Suprapubic skin (tissue), 4 donors: Measurements from ENCODE around the gene CNTN3. TPM values are rescaled to one million over a fixed set of nuclear protein-coding genes. Genes with fewer than 3 reads are reported as not detected.

Source experiments
- DNase-seq, 2 donors: peaks; one replicate each; pipeline ENCODE4 v3.0.0-alpha.2; 2019; ENCODE audit warnings: low spot score in 2 of 2
- H3K27ac ChIP-seq: fragments of 200-600 bp; sonication (generic); one replicate; pipeline ENCODE4 v1.5.1; 2019
- H3K27me3 ChIP-seq: fragments of 200-600 bp; sonication (generic); one replicate; pipeline ENCODE4 v1.5.1; 2019
- H3K36me3 ChIP-seq: fragments of 200-600 bp; sonication (generic); one replicate; pipeline ENCODE4 v1.5.1; 2019
- H3K4me1 ChIP-seq: fragments of 200-600 bp; sonication (generic); one replicate; pipeline ENCODE4 v1.5.1; 2019
- H3K4me3 ChIP-seq: fragments of 200-600 bp; sonication (generic); one replicate; pipeline ENCODE4 v1.5.1; 2019; ENCODE audit warnings: mild to moderate bottlenecking
- H3K9me3 ChIP-seq: fragments of 200-600 bp; sonication (generic); one replicate; pipeline ENCODE4 v1.5.1; 2019
- CTCF ChIP-seq, 2 donors: fragments of 200-600 bp in 1 of 2; fragments of 450-650 bp in 1 of 2; sonication (generic) in 1 of 2; IDR thresholded peaks; one replicate each; pipeline ENCODE4 v1.5.1; 2016 to 2019; ENCODE audit warnings: antibody characterized with exemption in 2 of 2, mild to moderate bottlenecking in 1 of 2, moderate library complexity in 1 of 2
- EP300 ChIP-seq: sonication (generic); formaldehyde crosslinking; IDR thresholded peaks from one replicate; pipeline ENCODE4 v1.6.1; 2017; ENCODE audit warnings: antibody characterized with exemption
- POLR2A ChIP-seq, 2 donors: fragments of 450-650 bp; IDR thresholded peaks; one replicate each; pipeline ENCODE4 v1.6.1; 2017; ENCODE audit warnings: antibody characterized with exemption in 2 of 2, mild to moderate bottlenecking in 2 of 2, moderate library complexity in 2 of 2
- POLR2AphosphoS5 ChIP-seq, 3 donors: sonication (generic); formaldehyde crosslinking; IDR thresholded peaks; one replicate each; pipeline ENCODE4 v1.6.1; 2017; ENCODE audit warnings: antibody characterized with exemption in 3 of 3
- WGBS: methylation state at CpG from one replicate; pipeline ENCODE4 v1.1.5; 2018; 5-methylcytosine and 5-hydroxymethylcytosine counted together
- total RNA-seq, 4 donors: library from RNA; depleted of rRNA; stranded (reverse); fragments of >200 nt; gene quantifications; one replicate each; pipeline ENCODE4 v1.1.0, GENCODE V29; 2016

CNTN3 gene
- total RNA-seq, 4 donors from 2014 or later: 0.38 to 1.4 (median 0.65) TPM

GRCh38 chr3:74611206-74611605, 3.3 kb downstream of the CNTN3 start:
- no peaks in the 10 kb centered on the region for H3K9me3 ChIP-seq
- H3K4me1 ChIP-seq: peaks cover 3% of the 10 kb centered on the region
- no peak overlapping the region for H3K4me3 ChIP-seq
- no peaks in the 10 kb centered on the region for H3K36me3 ChIP-seq
- DNase-seq: no peak
- TF ChIP-seq CTCF (IDR thresholded peaks at IDR 0.05): no peak
- no peak for TF ChIP-seq POLR2A (IDR thresholded peaks at IDR 0.05)
- no peak for TF ChIP-seq EP300
- TF ChIP-seq POLR2AphosphoS5 (IDR thresholded peaks at IDR 0.05): no peak
- H3K27ac ChIP-seq: no peak overlapping the region
- H3K27me3 ChIP-seq: peaks cover 14% of the 10 kb centered on the region
- WGBS: 50% methylated on average over 1 of the region's 1 CpG

DNA sequence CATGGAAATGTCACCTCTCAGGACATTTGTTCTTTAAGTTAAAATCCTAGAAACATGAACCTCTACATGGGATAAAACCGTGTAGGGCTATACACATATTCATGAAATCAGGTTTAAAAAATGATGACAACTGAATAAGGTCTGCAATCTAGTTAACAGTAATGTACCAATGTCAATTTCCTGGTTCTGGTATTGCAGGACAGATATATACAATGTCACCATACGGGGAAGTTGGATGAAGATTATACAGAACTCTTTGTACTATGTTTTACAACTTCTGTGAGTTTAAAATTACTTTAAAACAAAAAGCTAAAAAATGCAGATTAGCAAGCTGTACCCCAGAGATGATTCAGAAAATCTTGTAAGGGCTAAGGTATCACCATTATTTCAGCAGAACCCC, 6.7 kb downstream of the CNTN3 start:
- no peaks in the 10 kb centered on the region for H3K9me3 ChIP-seq
- no peak overlapping the region for H3K4me3 ChIP-seq
- no peak for DNase-seq
- TF ChIP-seq CTCF (IDR thresholded peaks at IDR 0.05): no peak
- TF ChIP-seq POLR2A (IDR thresholded peaks at IDR 0.05): no peak
- TF ChIP-seq EP300: no peak
- no peak for TF ChIP-seq POLR2AphosphoS5 (IDR thresholded peaks at IDR 0.05)
- H3K27me3 ChIP-seq: no peaks in the 10 kb centered on the region
- 79% methylated on average over 2 of the region's 2 CpGs for WGBS
- no peak overlapping the region for H3K27ac ChIP-seq
- H3K36me3 ChIP-seq: no peaks in the 10 kb centered on the region
- no peaks in the 10 kb centered on the region for H3K4me1 ChIP-seq

- no peaks in the 10 kb centered on the region for H3K9me3 ChIP-seq
- 88% methylated on average over 7 of the region's 7 CpGs for WGBS
- TF ChIP-seq CTCF (IDR thresholded peaks at IDR 0.05) (no peak), POLR2A (IDR thresholded peaks at IDR 0.05) (no peak), POLR2AphosphoS5 (IDR thresholded peaks at IDR 0.05) (no peak), EP300 (no peak)
Measured at GRCh38 chr3:74606996-74607395, 7.5 kb downstream of the CNTN3 start.

DNA sequence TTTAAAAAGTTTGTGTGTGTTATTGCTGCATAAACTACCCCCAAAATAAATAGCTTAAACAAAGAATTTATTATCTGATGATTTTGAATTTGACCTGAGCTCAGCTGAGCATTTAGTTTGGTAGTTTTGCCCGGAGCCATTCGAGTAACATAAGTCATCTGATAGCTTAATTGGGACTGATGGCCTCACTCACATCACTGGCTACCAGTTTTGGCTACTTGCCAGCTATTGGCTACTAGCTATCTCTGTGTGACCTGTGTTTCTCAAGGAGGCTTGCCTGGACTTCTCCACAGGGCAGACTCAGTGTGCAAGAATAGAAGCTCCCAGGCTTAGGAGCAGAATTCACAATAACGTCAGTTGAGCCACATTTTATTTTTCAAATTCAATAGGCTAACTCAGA, 9.0 kb downstream of the CNTN3 start:
- 86% methylated on average over 3 of the region's 3 CpGs for WGBS
- H3K9me3 ChIP-seq: no peaks in the 10 kb centered on the region
- H3K36me3 ChIP-seq: no peaks in the 10 kb centered on the region
- no peaks in the 10 kb centered on the region for H3K27me3 ChIP-seq
- no peak for TF ChIP-seq CTCF (IDR thresholded peaks at IDR 0.05)
- no peak for TF ChIP-seq POLR2A (IDR thresholded peaks at IDR 0.05)
- no peak for TF ChIP-seq EP300
- no peak for TF ChIP-seq POLR2AphosphoS5 (IDR thresholded peaks at IDR 0.05)
- no peak overlapping the region for H3K4me3 ChIP-seq
- DNase-seq: no peak
- no peaks in the 10 kb centered on the region for H3K4me1 ChIP-seq
- no peak overlapping the region for H3K27ac ChIP-seq

More at GRCh38 chr3:74606996-74607395, 7.5 kb downstream of the CNTN3 start:
- H3K27ac ChIP-seq: no peak overlapping the region
- no peaks in the 10 kb centered on the region for H3K36me3 ChIP-seq
- no peaks in the 10 kb centered on the region for H3K4me1 ChIP-seq
- no peak for DNase-seq
- no peak overlapping the region for H3K4me3 ChIP-seq
- no peaks in the 10 kb centered on the region for H3K27me3 ChIP-seq

GRCh38 chr3:74603292-74603691, 11.2 kb downstream of the CNTN3 start:
- Histone ChIP-seq H3K4me1 (no peaks in the 10 kb centered on the region), H3K36me3 (no peaks in the 10 kb centered on the region), H3K27me3 (no peaks in the 10 kb centered on the region), H3K27ac (no peak overlapping the region), H3K4me3 (no peak overlapping the region), H3K9me3 (no peaks in the 10 kb centered on the region)
- 80% methylated on average over 2 of the region's 2 CpGs for WGBS
- DNase-seq: no peak
- no peak for TF ChIP-seq CTCF (IDR thresholded peaks at IDR 0.05)
- no peak for TF ChIP-seq POLR2AphosphoS5 (IDR thresholded peaks at IDR 0.05)
- no peak for TF ChIP-seq POLR2A (IDR thresholded peaks at IDR 0.05)
- TF ChIP-seq EP300: no peak
